KBM-7 (cell line): ENCODE data around the gene HYAL3.
"Not testable (repeated sequence)": the region's sequence is repeated elsewhere in the genome, so short reads cannot be mapped to it uniquely, and the experiment has no call there.

ENCODE experiments used
- DNase-seq: peaks from one replicate; pipeline ENCODE4 v3.0.0-alpha.2; 2015
- in situ Hi-C: fragments of 300-500 bp; cut with MboI; formaldehyde crosslinking; loops from 2 replicates; pipeline ENCODE4 v1.14.3; 2020; ENCODE audit warnings: low sequenced_read_pairs, low pct_unique_long_range_greater_than_20kb, mixed read lengths

HYAL3 gene

GRCh38 chr3:50319181-50319893 lies 20.1 kb upstream of the HYAL3 start:
- DNase-seq, result no peak
- in situ Hi-C loops, result no loop called here

GRCh38 chr3:50318615-50319014 lies 19.4 kb upstream of the HYAL3 start:
- in situ Hi-C loops, result no loop called here
- DNase-seq, result no peak

DNA sequence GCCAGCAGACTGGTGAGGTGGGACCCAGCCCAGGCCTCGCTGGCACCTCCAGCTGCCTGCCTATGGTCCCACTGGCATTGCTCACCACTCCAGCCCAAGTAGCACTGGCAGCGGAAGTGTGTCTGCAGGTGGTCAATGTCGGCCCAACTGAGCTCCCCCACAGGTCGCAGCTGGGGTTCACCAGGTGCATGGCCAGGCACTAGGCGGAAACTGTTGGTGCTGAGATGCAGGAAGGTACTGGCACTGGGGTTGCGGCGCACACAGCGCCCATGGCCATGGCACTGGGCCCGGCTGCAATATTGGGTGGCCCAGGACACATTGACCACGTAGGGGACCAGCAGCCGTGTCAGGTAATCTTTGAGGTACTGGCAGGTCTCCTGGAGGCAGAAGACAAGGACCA lies 19.0 kb upstream of the HYAL3 start:
- in situ Hi-C loops, result no loop called here
- no peak for DNase-seq

GRCh38 chr3:50317300-50317699 lies 18.1 kb upstream of the HYAL3 start:
- no peak for DNase-seq
- in situ Hi-C loops, result no loop called here

DNA sequence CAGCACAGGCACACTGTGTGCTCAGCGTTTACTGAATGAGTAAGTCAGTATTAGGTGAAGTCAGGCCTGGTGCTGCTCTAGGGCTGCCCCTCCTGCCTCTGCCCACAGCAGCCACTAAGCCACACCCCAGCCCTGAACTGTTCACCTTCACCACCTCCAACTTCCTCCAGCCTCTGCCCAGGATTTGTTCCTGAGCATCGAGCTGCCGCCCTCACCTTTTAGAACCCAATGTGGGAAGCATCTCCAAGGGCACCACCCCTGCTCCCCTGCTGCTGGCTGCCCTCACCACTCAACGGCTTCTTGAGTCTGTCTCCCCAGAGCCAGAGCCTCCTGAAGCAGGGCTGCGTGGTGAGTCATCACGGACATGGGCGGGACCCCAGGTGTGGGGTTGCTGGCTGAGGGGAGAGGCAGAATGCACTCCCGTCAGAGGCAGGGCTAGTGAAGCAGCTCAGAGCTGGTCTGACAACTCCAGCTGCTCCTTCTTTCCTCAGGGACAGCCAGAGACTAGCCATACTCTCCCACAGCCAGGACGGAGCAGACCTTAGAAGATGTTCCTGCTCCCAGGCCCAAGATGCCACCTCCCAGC lies 17.5 kb upstream of the HYAL3 start:
- in situ Hi-C loops, result no loop called here
- DNase-seq, result no peak

DNA sequence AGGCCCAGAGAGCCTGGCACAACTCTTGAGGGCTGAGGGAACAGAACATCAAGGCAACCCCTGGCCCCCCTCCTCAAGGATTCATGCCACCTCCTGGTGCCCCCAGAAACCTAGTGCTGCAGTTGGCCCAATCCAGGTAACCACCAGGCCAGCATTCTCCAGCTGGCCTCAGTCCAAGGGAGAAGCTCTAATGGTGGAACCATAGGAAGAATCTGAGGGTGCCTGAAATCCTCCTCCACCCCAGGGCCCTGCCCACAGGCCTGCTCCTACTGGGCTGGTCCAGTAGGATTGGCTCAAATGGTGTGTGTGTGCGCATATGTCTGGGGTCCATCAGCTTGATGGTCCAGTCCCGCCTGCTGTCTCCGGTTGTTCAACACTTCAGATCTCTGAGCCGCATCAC lies 15.6 kb upstream of the HYAL3 start:
- DNase-seq, result no peak
- in situ Hi-C loops, result no loop called here

DNA sequence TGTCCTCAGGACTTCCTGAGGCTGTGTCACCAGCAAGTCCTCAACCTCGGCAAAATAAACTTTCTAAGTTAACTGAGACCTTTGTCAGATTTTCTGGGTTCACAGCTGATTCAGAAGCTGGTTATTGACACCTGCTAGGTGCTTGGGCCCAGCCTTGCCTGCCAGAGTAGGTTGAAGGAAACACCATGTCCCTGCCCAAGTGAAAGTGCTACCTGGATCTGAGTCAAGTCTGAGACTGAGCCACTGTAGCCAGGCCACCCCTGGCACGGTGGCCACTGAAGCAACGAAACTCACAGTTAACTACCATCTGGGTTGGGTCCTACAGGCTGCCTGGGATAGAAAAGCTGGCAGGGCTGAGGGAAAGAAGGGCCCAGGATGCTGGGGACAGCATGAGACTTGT lies 15.1 kb upstream of the HYAL3 start:
- in situ Hi-C loops, result no loop called here
- DNase-seq, result no peak

DNA sequence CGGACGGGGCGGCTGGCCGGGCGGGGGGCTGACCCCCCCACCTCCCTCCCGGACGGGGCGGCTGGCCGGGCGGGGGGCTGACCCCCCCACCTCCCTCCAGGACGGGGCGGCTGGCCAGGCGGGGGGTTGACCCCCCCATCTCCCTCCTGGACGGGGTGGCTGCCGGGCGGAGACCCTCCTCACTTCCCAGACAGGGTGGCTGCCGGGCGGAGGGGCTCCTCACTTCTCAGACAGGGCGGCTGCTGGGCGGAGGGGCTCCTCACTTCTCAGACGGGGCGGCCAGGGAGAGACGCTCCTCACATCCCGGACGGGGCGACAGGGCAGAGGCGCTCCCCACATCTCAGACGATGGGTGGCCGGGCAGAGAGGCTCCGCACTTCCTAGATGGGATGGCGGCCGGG lies 12.8 kb upstream of the HYAL3 start:
- in situ Hi-C loops, DNase-seq: not testable (repeated sequence)

- in situ Hi-C loops, result no loop called here
- DNase-seq, result no peak
Observed at GRCh38 chr3:50304601-50305000, 5.4 kb upstream of the HYAL3 start.

DNA sequence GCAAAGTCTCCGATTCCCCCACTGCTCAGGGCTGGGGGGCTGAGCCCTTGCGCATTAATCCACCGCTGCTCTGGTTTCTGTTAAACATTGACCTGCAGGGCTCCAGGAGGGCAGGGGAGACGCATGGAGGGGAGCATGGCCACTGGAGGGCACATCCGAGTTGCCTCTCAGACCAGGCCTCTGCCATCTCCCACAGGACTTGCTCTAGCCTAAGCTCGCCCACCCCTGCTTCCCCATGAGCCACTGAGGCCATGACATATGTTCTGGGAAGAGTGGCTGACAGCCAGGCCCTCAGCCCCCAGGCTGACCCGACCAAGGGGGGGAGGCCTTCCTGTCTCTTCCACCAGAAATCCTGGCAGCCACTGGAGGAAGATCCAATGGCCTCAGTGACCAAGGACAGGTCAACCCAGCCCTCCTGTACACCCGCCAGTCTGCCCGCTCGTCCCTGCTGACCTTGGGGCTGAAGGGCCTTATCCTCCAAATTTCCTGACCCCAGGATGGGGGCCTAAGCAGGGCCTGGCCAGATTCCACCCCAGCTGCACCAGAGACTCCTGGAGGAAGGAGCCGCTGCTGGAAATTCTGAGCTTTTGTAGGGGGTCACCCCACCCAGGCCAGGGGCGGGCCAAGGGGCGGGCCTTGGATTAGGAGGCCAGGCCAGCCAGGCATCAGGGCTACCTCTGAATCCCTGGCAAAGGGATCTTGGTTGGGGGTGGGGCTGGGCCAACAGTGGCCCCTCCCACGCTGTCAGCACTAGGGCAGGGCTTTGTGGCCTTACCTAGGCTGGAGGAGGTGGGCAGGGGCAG lies 4.0 kb upstream of the HYAL3 start, which contains the start of gene HYAL1:
Gene HYAL1 (minus strand): TSS at position 562 of the 803 bp plus-strand sequence. CDS start 618 bp downstream, outside the sequence.
- no peak for DNase-seq
- in situ Hi-C loops, result no loop called here

DNA sequence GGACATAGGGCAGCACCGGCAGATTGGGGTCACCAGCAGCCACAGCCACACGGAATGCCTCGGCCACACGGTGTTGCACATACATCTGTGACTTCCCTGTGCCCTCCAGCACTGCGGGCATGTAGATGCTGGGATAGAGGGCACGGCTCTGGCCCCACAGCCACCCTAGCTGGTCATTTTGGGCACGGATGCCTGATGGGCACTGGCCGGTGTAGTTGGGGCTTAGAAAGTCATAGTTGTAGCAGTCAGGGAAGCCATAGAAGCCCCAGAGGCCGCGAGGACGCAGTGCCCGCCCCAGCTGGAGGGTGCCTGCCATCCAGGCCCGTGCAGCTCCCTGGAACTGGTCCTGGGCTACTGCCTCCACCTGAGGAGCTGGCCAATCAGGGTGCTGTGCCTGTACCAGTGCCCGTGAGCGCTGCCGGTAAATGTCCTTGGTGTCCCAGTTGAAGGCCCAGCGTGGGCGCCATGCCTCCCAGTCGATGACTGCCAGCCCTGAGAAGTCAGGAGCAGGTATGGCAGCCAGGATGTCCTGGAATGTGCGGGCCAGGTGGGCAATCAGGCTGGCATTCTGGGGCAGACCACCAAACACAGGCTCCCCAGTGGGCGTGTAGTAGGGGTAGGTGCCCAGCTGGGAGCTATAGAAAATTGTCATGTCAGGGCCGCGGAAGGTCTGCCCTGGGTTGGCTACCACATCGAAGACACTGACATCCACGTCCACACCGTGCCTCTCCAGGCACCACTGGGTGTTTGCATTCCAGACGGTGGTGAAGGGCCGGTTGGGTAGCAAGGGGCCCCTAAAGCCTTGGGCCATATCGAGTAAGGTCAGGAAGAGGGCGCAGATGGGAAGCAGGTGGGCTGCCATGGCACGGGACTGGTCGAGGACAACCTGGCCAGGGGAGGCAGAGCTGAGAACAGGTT lies 3.1 kb upstream of the HYAL3 start:
- in situ Hi-C loops, result no loop called here
- DNase-seq, result no peak

DNA sequence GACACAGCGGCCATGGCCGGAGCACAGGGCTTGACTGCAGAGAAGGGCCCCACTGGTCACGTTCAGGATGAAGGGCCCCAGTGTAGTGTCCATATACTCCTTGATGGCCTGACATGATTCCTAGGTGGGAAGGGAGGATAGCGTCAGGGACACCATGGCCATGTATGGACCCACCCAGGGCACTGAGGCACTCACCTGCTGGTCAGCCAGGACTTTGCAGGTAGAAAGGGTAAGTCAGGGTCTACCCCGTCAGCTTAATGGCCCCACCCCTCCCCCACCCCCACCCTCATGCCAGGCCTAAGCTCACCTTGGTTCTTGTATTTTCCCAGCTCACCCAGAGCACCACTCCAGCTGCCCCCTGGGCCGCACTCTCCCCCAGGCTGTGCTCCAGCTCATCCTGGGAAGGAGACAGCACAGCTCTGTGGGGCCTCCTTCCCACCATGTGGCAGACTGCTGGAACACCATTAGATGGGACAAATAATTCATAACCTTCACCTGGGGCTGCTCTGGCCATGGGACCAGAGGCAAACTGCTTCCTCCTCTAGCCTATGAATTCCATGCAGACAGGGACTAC lies 1.6 kb upstream of the HYAL3 start:
- in situ Hi-C loops, result no loop called here
- DNase-seq, result no peak

GRCh38 chr3:50299929-50300680 lies 900 bp upstream of the HYAL3 start:
- in situ Hi-C loops, result no loop called here
- peak; percentile 52 for DNase-seq

DNA sequence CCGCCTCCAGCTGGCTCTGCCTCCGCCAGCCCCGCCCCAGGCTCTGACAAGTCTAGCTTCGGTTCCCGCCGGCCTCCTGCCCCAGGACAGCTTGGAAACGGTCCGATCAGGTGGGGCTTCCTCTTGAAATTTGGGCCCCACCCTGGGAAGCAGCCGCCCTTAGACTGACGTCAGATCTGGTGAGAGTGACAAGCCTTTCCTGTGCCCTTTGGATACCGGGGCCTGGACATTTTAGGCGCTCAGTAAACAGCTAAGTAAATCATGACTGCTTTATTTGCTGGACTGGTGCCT lies 378 bp upstream of the HYAL3 start:
- no peak for DNase-seq
- in situ Hi-C loops, result no loop called here

DNA sequence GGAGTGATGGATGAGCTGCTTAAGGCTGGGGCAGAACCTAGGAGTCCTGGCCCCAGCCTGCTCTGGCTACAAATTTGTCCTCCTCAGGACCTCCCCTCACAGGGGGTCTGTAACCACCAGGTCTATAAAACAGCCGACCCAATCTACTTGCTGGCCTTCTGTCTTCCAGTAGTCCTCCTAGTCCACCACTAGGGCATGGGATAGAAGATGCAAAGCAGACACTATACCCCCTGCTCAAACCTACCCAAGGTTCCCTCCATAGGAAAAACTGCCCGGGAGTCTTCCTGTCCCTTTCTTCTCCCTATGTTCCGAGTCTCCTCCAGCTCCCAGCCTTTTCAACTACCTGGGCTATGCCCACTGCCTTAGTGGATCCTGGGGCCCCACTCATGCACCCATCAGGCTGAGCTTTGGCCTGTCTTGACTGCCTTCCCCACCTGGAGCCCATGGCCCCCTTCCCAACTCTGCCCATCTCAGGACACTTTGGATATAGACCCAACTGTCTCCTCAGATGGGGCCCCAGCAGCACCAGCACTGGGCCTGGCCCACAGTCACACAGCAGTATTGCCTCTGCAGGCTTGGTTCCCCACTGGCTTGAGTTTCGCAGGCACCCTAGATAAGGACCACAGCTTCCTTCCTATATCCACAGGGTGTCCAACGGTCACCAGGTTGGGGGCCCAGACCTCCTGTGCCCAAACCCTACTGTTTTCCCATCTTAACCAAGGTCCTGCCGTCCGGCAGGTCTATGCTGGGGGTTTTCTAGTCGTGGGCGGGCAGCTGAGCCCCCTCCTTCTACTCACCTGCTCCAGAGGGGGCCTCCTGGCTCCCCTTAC lies 1.1 kb downstream of the HYAL3 start:
- DNase-seq, result no peak
- in situ Hi-C loops, result no loop called here

DNA sequence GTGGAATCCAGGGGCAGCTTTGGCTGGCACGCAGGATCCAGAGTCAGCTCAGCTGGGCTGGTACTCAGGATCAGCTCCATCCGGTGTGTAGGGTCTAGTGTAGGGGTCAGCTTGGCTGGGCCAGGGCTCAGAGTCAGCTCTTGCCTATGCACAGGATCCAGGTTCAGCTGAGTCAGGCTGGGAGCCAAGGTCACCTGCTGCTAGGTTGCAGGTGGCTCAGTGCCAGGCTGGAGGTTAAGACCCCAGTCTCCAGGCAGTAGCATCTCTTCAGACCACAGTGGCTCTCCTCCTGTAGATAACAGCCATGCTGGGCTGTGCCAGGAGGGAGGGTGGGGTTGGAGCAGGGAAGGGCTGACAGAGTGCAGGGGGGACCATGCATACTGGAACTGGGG lies 1.8 kb downstream of the HYAL3 start:
- in situ Hi-C loops, result no loop called here
- no peak for DNase-seq

DNA sequence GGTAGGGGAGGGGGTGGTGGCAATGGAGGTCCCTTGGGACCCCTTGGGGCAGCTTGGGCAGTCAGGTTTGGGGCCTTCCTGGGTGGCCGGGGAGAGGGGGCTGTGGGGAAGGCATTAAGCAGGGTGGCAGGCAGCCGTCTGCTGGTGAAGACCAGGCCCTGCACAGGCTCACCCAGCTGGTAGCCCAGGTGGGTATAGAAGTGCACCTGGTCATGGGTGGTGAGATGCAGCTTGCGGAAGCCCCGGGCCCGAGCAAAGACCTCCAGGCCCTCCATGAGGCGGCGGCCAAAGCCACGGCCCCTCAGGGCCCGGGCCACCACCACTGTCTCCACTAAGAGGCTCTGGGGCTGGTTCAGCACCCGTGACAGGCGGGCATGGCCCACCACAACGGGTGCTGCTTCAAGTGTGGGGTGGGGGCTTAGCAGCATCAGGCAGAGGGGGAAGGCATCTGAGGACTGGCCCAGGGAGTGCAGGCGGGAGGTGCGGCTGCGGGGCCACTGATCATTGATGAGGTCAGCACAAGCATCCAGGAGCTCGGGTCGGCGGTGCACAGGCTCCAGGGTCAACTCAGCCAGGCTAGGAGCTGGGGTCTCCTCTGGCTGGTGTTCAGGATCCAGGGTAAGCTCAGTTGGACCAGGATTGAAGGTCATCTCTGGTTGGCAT lies 2.4 kb downstream of the HYAL3 start:
- in situ Hi-C loops, result no loop called here

More for the DNA sequence above, 2.4 kb downstream of the HYAL3 start:
- DNase-seq, result no peak
